HG03108 (cell line): ENCODE results near the gene PPP2R1B.
A peak's percentile ranks its signal among the peaks of the same experiment; 100 is the strongest.

Experiments used
- ATAC-seq: cut with Tn5 transposase; IDR thresholded peaks from one replicate; pipeline ENCODE4 v1.9.1; 2021; ENCODE audit warnings: moderate library complexity; ENCODE audit not compliant: unreplicated experiment

Gene PPP2R1B

GRCh38 chr11:111765984-111766833 is at the start of gene PPP2R1B:
TSS of gene PPP2R1B (minus strand) at chr11:111766389. CDS start at chr11:111766361, 28 bp downstream.
- peak; percentile 80 for ATAC-seq

DNA sequence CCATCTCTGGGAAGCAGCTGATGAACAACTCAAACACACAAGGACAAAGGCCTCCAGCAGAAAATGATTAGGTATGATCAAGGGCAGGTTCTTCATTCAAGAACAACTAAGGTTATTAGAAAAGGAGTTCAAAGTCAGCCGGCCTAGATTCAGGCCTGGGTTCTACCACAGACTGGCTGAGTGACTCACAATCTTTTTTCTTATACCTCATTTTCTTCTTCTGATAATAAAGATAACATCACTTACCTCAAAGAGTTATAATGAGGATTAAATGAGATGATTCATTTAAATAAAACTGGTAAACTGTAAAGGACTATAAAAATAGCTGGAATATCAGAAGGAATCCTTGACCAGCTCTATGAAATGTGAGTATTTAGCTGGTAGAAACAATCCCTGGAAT is 49.3 kb upstream of the PPP2R1B start:
- no peak for ATAC-seq

DNA sequence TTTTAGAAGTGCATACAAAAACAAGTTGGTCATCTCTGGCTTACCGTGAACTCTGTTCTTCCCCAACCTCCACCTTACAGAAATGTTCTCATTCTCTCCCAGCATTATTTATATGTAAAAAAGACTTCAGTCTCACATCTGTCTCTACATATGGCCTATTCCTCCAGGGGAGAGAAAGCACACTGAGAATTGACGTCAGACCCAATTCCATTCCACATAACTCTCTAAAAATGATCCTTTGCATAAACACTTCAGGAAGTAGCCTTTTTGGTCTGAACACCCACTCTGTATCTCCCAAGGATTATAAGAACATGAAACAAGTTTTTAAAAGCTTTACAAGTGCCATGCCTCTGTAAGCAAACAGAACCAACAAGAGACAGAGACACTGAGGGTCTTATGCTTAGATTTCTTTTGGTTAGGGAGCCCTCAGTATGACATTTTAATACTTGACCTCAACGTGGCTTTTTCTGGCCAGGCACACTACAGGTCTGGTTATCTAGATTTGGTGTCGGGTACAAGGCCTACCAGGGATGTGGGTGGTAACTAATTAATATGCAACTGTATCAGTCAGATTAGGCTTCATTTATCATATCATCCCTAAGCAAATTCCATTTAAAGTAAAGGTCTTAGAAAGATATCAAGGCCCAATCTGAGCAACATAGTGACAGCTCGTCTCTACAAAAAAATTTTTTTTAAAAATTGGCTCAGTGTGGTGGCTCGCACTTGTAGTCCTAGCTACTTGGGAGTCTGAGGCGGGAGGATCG is 48.5 kb upstream of the PPP2R1B start:
- no peak for ATAC-seq

- no peak for ATAC-seq
Measured at GRCh38 chr11:111814106-111814505, 47.9 kb upstream of the PPP2R1B start.

- no peak for ATAC-seq
Measured at GRCh38 chr11:111812211-111812610, 46.0 kb upstream of the PPP2R1B start.

DNA sequence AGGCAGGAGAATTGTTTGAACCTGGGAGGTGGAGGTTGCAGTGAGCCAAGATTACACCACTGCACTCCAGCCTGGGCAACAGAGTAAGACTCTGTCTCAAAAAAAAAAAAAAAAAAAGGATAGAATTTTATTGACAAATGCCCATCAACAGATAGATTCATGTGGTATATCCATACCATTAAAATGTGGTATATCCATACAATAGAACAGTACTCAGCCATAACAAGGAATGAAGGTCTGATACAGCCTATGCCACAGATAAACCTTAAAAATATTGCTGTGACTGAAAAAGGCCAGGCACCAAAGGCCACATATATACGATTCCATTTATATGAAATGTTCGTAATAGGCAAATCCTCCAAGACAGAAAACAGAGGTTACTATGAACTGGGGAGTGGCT is 45.3 kb upstream of the PPP2R1B start:
- ATAC-seq = no peak

DNA sequence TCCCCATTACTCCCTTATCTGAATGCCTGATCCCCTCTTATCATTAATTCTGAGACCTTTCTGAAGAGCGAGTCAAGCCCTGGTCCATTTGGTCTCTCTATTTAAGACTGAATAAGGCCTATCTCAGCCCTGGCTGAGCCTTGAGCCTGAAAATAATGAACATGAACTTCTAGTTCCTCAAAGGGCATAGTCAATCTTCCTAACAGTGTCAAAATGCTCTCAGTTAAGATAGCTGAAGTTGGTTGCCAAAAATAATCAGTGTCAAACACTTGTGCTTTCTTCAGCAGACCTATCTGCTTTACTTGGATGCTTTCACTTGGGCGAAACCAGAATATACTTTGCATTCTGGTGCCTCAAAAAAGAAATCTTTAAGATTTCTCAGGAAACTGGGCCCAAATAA is 42.6 kb upstream of the PPP2R1B start:
- no peak for ATAC-seq

DNA sequence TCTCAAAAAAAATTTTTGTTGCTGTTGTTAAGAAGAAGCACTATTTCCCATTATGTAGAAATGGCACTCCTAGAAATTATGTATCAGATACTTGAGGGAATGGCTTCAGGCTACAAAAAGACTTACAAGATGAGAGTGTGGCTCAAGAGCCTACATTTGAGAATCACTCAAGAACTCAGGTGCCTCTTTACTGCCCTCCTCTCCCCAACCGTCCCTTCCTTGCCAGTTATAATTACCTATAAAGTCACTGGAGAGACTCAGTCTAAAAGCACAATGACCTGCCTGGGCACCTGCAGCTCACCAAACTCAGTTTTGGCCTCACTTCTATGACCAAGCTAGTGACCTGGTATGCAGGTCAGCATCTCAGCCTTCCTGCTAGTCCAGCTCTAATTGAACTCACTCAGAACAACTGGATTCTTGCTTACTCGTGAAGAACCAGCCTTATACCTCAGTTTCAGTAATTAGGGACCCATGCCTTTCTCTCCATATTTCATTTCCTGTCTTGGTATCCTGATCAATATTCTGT is 41.9 kb upstream of the PPP2R1B start:
- no peak for ATAC-seq

GRCh38 chr11:111807076-111807475 is 40.9 kb upstream of the PPP2R1B start:
- ATAC-seq = no peak

GRCh38 chr11:111801135-111801534 is 34.9 kb upstream of the PPP2R1B start:
- no peak for ATAC-seq

DNA sequence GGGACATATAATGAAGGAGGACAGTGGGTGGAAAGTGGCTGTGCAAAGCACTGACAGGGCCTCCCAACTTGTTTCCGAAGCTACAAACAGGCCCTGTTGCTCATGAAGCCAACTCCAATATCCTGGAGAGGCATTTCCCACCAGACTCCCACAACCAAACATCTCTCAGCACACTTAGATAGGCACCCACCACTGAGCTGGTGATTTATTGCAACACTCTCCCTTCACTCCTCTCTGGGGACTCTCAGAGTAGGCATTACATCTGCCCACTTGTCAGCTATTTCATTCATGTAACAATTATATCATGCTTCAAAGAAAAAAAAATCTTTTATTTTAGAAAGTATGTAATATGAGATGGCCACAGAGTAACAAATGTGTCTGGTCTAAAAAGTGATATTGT is 32.1 kb upstream of the PPP2R1B start:
- no peak for ATAC-seq

GRCh38 chr11:111797145-111797581 is 31.0 kb upstream of the PPP2R1B start:
- ATAC-seq = peak; percentile 51

DNA sequence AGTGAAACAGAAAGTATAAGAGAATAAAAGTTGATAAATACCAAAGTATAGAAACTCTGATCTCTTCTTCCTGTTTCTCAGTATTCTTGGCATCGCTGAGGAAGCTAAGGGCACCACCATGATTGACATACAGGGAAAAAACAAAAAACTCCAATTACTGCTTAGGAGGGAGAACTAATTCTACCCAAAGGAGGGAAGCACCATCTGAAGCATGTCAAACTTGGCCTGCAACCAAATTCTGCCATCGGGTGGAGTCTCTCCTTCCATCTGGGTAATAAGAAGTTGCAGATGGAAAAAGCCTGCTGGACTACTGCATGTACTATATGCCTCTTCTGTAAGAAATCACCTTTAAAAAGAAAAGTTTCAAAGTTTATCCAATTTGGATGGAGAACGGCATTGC is 30.5 kb upstream of the PPP2R1B start:
- ATAC-seq = no peak

- no peak for ATAC-seq
Measured at GRCh38 chr11:111795334-111795985, 29.3 kb upstream of the PPP2R1B start.

DNA sequence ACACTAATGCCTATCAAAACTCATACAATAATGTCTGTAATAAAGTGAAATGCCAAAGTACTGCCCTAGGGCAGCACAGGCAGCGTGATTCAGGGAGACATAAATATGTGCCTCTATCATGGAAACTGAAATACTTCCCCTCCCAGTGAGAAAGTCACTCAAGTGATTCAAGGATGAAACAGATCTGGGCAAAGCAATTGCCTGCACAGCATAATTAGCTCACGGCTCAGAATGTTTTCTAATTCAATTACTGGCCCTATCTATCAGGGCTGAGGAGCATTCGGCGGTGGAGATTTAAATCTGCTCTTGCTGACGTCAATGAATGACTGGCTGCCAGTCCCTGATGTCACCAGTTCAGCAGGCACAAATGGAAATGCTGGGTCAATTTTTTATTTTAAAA is 27.7 kb upstream of the PPP2R1B start:
- no peak for ATAC-seq

DNA sequence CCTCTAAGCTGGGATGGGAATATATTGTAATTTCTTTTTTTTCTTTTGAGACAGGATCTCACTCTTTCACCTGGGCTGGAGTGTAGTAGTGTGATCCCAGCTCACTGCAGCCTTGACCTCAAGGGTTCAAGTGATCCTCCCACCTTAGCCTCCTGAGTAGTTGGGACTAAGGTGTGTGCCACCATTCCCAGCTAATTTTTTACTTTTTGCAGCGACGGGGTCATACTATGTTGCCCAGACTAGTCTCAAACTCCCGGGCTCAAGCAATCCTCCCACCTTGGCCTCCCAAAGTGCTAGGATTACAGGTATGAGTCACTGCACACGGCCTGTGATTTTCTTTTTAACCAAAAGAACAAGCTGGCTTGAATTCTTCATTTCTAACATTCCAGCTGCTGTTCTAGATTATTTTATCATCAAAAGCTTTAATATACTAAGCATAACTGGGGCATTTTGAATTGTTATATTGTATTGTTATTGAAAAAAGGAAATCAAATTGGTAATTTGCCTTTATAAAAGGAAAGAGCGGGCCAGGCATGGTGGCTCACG is 26.8 kb upstream of the PPP2R1B start:
- no peak for ATAC-seq

DNA sequence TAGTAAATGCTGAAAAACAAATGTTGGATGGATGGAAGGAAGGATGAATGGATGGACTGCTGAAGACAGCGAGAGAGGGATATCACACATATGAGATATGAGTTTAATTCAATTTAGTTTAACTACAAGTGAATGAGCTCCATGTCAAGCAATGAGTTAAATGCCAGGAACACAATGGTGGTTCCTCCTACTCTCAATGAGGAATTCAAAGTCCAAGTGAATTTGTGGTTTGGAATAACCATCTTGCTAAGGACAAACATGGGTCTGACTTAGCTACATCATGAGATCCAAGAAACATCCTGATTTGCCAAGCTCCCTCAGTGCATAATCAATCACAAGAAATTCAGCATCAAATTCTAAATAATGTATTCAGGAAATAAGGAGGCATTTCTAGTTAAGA is 26.1 kb upstream of the PPP2R1B start:
- no peak for ATAC-seq

DNA sequence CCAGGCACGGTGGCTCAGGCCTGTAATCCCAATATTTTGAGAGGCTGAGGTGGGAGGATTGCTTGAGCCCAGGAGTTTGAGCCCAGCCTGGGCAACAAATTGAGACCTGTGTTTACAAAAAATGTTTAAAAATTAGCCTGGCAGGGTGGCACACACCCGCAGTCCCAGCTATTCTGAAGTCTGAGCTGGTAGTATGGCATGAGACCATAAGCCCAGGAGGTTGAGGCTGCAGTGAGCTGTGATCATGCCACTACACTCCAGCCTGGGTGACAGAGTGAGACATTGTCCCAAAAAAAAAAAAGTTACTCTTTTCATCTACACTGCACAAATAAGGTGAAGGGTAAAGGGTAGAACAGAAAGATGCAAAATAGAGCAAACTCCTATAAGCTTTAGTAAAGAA is 22.3 kb upstream of the PPP2R1B start:
- no peak for ATAC-seq

DNA sequence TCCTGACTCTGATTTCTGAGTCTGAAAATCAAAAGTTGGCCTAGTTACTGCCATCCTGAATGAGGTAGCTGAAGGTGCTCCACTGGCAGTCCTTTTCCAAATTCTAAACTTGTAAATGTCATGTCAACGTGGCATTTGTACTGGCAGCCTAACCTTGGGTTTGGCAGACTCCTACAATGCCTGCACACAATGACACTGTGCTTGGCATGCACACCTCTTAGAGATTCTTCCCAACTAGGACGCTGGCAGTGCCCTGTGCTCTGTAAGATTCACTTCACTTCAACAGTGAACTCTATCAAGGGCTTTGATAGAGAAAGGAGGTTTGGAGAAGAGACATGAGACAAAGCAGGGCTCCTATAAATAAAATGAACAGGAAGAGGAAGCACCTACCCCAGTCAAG is 21.9 kb upstream of the PPP2R1B start:
- ATAC-seq = no peak

- ATAC-seq = no peak
Measured at GRCh38 chr11:111785886-111786412, 19.8 kb upstream of the PPP2R1B start.

- ATAC-seq = no peak
Measured at GRCh38 chr11:111785076-111785475, 18.9 kb upstream of the PPP2R1B start.
